ENCODE data around the gene ZSCAN18.
A peak's percentile ranks its signal among the peaks of the same experiment; 100 is the strongest.

Gene ZSCAN18

GRCh38 chr19:58085348-58085875 is 12.6 kb downstream of the ZSCAN18 start:
- DNase-seq: no peak

- DNase-seq: no peak
These were observed 13.3 kb downstream of the ZSCAN18 start for GRCh38 chr19:58084596-58085347.

GRCh38 chr19:58083021-58083420 is 15.0 kb downstream of the ZSCAN18 start:
- DNase-seq: no peak

GRCh38 chr19:58079792-58080191 is 18.2 kb downstream of the ZSCAN18 start:
- DNase-seq: no peak

- no peak for DNase-seq
These were observed 30.7 kb downstream of the ZSCAN18 start for GRCh38 chr19:58067240-58067912.

GRCh38 chr19:58063712-58064111 is 34.3 kb downstream of the ZSCAN18 start:
- no peak for DNase-seq

- DNase-seq: no peak
These were observed 37.8 kb downstream of the ZSCAN18 start for GRCh38 chr19:58060231-58060630.

- DNase-seq: no peak
These were observed 38.4 kb downstream of the ZSCAN18 start for GRCh38 chr19:58059671-58060078.

GRCh38 chr19:58059003-58059670 is 38.9 kb downstream of the ZSCAN18 start, which contains the start of gene ZNF135:
ZNF135 (plus strand) TSS chr19:58059282; CDS start chr19:58060003, 721 bp downstream.
- DNase-seq: peak; percentile 80

- DNase-seq: no peak
These were observed 39.6 kb downstream of the ZSCAN18 start for GRCh38 chr19:58058467-58058866.

GRCh38 chr19:58056861-58057260 is 41.2 kb downstream of the ZSCAN18 start:
- no peak for DNase-seq

GRCh38 chr19:58056261-58056660 is 41.8 kb downstream of the ZSCAN18 start:
- no peak for DNase-seq

- peak; percentile 10 for DNase-seq
These were observed 42.8 kb downstream of the ZSCAN18 start for GRCh38 chr19:58054901-58055874.

- no peak for DNase-seq
These were observed 44.4 kb downstream of the ZSCAN18 start for GRCh38 chr19:58053480-58054156.

- no peak for DNase-seq
These were observed 45.8 kb downstream of the ZSCAN18 start for GRCh38 chr19:58052256-58052655.

- DNase-seq: no peak
These were observed 50.4 kb downstream of the ZSCAN18 start for GRCh38 chr19:58047672-58048071.

- DNase-seq: no peak
These were observed 51.2 kb downstream of the ZSCAN18 start for GRCh38 chr19:58046856-58047255.

- DNase-seq: no peak
These were observed 52.5 kb downstream of the ZSCAN18 start for GRCh38 chr19:58045411-58046050.

- DNase-seq: no peak
These were observed 53.1 kb downstream of the ZSCAN18 start for GRCh38 chr19:58044886-58045285.

- no peak for DNase-seq
These were observed 53.6 kb downstream of the ZSCAN18 start for GRCh38 chr19:58044391-58044790.
